NCI-H2227 (cell line): ENCODE results near the gene CHD9NB.

Experiments
- DNase-seq: peaks from one replicate; lab custom pipeline; 2025; ENCODE audit not compliant: unreplicated experiment; lab: John Stamatoyannopoulos, UW

Gene CHD9NB

DNA sequence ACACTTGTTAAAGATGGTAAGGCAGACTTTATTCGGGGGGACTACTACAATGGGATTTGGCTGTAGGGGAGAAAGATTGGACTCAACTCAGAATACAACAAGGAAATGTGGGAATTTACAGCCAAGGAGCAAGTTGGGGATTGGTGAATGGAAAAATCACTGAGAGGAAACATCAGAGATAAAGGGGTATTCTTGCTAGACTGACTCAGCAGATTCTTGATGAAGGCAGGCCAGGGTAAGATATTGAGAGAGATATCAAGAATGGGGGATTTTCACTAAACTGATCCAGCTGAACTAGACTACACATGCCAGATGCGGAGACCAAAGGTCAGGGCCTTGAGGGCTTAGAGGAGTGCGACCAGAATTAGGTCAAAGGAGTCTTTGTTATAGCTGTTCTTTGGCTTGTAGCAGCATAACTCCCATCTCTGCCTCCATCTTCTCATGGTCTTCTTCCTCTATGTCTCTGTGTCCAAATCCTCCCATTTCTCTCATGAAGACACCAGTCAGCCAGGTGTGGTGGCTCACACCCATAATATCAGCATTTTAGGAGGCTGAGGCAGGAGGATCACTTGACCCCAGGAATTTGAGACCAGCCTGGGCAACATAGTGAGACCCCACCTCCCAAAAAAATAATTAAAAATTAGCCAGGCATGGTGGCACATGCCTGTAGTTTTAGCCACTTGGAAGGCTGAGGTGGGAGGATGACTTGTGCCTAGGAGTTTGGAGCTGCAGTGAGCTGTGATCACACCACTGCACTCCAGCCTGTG, 17.3 kb downstream of the CHD9NB start:
- no peak for DNase-seq

DNA sequence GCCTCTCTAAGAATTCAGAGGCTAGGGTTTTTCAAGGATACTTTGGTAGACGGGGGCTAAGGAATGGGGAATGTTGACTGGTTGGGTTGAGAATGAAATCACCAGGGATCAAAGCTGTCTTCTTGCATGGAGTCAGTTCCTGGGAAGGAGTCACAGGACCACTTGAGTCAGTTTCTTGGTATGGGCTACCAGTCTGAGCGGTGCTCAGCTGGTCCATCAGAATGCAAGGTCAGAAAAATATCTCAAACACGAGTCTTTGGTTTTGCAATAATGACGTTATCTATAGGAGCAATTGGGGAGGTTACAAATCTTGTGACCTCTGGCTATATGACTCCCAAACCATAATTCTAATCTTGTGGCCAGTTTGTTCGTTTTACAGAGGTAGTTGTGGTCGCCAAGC, 18.4 kb downstream of the CHD9NB start:
- DNase-seq = no peak

DNA sequence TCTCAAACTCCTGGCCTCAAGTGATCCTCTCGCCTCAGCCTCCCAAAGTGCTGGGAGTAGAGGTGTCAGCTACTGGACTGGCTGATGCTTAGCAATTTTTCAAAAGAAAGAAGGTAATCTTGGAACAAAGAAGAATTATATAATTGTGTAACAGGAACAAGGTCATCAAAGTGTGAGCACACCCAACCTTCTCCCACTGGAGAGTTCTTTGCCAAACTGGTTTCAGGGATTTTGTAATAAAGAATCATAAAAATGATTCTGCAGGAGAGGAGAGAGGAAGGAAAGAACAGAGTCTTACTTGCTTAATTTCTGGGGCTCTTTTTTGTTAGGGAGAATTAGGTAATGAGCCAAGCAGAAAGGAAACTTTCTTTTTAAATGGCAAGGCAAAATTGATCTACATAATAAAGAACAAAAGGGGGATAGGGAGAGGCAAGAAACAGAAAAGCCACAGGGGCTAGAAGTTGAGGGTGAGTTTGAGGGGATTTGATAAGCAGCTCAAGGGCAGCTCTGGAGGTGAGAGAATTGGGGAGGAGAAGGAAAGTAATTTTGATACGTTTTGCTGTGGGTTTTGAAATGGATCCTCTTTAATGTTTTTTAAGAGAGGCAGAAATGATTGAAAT, 21.3 kb downstream of the CHD9NB start:
- DNase-seq = no peak

DNA sequence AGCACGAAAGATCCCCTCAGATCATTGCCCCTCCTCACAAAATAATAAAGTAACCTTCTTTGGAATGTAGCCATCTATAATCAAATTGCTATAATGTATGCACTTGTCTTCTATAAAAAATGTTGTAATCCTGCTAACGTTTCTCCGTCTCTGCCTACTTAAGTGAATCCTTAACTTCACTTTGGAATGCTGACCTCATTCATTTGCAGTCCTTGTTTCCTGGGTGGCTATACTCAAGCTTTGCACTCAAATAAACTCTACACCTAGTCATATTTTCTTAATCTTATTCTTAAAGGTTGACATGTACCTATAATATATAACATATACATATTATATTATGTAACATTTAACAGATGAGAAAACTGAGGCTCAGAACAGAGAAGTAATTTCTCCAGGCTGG, 22.7 kb downstream of the CHD9NB start:
- no peak for DNase-seq

DNA sequence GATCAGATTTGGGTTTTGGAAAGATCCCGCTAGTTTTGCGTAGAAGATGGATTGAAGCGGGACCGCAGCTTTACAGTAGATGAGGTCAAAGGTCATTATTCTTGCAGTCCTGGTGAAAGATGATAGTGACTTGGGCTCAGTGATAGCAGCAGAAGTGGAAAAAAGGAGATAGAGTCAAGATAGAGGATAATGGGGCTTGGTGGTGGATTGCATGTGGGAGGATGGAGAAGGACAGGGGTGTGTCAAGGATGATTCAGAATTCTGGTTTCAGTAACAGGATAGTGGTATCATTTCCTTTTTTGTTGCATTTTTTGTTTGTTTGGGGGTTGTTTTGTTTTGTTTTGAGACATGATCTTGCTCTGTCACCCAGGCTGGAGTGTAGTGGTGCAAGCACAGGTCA, 28.7 kb downstream of the CHD9NB start:
- DNase-seq = no peak

DNA sequence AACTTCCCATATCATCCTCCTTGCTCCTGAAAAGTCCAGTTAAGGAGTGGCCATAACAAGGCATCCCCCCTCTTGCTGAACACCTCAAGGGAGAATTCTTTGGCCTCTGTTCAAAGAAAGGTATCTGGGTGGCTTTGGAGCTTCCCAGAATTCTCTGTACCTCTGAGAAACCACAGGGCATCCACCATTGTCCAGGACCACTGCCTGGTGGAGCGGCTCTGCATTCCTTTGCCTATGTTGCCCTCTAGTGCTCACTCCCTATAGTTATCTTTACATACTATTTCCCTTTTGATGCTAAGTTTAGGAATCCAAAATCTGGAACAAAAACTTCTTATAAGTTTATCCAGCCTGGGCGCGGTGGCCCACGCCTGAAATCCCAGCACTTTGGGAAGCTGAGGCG, 30.3 kb downstream of the CHD9NB start:
- DNase-seq = peak; percentile 72

DNA sequence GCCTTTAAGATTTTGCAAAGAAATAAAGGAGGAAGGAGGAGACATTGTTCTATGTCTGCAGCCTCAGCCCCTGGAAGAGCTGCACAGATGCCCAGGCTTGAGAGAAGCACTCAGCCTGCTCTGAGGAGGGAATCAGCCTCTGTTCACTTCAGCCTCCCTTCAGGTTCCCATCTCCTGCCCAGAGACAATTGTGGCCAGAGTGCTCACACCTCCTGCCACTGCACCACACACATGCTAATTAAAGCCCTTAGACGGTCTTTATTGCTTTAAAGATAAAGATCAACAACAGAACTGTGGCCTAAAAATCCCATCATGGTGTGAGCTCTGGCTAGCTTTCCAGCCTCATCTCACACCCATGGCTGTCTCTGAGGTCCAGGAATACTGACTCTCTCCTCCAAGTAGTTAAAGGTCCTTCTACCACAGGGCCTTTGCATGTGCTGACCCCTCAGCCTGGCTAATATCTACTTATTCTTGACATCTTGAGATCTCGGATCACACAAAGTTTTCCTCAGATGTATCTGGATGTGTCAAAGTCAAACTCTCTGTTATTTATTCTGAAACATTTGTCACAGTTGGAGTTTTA, 33.8 kb downstream of the CHD9NB start:
- DNase-seq = no peak

DNA sequence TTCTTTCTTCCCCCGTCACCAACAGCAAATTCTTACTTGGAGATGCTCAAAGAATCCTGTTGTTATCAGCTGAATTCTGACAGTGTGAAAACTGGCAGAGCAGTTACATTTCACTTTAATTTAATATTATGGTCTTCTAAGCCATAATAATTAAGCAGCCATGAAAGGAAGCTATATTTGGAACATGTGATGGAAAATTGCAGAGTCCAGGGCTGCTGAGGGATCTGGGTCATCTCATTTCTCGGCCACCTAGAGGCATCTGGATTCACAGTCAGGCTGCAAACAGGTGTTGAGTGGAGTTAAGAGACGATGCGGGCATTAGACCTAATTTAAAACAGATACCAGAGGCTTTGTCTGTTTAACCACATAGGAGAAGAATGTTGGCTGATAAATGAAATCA, 38.4 kb downstream of the CHD9NB start:
- DNase-seq = peak; percentile 1

DNA sequence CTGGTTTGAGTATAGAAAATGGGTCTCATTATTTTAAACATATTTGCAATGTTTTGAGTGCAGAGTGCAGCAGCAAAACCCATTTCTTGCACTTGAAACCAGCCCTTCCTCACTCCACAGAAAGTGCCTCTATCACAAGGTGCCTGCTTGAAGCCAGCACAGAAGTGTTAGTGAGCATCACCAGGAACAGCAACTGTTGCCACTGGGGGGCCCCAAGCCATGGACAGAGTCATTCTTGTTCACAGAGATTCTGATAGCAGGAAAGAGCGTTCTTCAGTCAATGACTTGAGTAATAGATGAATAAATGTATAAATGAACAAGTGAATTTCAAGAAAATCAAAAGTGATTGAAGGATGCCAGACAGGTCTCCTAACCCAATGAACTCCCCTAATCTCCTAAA, 45.6 kb downstream of the CHD9NB start:
- no peak for DNase-seq

DNA sequence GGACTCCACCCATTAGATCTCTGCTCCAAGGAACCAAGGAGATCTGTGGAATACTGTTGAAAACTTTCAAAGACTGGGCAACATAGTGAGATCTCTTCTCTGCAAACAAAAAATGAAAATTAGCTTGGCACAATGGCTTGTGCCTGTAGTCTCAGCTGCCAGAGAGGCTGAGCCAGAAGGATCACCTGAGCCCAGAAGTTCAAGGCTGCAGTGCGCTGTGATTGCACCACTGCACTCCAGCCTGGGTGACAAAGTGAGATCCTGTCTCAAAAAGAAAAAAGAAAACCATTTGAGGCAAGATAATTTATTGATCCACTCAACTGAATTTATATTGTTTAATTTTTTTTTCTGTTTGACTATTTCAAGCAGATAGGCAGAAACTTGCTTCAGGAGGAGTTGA, 54.8 kb downstream of the CHD9NB start:
- DNase-seq = no peak

DNA sequence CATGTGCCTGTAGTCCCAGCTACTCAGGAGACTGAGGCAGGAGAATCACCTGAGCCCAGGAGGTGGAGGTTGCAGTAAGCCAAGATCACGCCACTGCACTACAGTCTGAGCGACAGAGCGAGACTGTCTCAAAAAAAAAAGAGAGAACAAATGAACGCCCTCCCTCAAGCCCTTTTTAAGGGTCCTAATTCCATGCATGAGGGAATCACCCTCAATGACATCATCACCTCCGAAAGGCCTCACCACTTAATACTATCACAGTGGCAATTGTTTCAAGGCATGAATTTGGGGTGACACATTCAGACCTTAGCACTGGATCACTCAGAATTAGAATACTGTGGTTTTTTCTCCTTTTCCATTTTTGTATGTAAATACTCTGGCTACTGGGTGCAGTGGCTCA, 57.8 kb downstream of the CHD9NB start:
- no peak for DNase-seq

DNA sequence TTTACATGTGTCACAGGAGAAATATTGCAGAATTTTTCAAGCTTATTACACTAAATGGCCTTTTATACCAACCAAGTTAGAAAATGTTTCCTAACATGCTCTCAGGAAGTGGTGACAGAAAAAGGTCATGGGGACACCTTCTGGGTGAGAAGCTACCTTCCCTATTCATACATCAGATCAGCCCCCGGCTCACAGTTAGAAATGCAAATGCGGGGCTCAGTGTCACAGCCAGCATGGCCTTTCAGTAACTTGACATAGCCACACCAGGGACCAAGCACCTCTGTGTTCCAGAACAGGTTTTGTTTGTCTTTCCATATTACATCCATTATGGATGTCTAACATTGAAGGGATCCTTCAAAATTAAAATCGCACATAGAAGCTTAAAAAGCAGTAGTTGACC, 59.5 kb downstream of the CHD9NB start:
- DNase-seq = no peak

DNA sequence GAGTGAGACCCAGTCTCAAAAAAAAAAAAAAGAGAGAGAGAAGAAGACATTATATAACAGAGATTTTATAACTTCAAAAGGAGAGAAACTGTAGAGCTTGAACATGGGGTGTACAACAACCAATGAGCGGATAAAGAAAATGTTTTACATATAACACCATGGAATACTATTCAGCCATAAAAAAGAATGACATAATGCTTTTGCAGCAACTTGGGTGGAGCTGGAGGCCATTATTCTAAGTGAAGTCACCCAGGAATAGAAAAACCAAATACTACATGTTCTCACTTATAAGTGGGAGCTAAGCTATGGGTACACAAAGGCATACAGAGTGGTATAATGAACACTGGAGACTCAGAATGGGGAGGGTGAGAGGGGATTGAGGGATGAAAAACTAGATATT, 61.1 kb downstream of the CHD9NB start:
- DNase-seq = no peak
